GM19468 (cell line): ENCODE data around the gene SEC14L5.

ENCODE experiments used
- ATAC-seq: cut with Tn5 transposase; IDR thresholded peaks from one replicate; pipeline ENCODE4 v1.9.1; 2021; ENCODE audit warnings: mild to moderate bottlenecking, moderate library complexity, moderate number of reproducible peaks; ENCODE audit not compliant: unreplicated experiment; ENCODE audit errors: extremely low read depth

The SEC14L5 gene

DNA sequence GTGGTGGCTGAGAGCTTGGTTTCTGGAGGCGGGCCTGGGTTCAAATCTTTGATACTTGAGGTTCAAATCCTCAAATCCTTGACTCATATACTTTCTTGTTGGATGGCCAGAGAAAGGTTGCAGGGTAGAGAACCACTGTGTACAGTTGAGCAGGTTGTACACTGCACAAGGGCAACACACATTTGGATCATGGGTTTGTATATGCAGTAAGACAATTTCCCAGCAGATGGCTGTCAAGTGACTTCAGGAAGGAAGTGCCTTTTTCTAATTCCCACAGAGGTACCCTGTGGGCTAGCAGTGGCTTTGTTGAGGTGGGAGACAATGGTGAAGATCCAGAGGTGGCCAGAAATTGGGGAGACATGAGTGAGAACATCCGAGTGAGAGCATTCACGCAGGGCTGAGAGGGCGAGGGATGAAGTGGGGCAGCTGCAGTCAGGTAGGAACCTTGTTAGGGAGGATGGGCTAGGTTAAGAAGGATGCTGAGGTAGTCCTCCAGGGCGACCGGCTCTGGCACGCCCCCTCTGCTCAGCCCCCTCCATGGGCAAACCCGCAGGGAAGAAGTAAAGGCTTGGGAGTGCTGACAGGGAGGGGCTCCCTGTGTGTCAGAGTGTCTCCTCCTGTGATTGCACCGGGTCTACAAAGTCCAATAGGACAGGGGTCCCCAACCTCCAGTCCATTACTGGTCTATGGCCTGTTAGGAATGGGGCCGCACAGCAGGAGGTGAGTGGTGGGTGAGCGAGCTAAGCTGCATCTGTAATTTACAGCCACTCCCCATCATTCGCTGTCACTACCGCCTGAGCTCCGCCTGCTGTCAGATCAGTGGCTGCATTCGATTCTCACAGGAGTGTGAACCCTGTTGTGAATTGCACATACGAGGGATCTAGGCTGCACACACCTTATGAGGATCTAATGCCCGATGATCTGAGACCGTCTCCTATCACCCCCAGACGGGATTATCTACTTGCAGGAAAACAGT, 104.9 kb downstream of the SEC14L5 start:
- no peak for ATAC-seq

DNA sequence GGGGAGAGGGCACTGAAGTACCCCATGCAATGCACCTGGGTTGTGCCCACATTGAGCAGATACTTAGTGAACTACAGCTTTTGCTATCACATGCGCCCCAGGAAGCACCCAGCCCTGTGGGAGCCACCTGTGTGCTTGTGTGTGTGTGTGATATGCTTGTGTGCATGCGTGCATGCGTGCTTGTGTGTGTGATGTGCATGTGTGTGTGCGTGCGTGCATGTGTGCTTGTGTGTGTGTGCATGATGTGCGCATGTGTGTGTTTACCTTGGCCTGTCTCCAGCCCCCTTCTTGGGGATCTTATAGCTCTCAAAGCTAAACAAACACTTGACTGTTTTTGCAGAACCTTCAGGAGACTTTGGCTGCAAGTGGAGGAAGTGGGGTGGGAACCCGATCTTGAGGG, 106.8 kb downstream of the SEC14L5 start:
- no peak for ATAC-seq

DNA sequence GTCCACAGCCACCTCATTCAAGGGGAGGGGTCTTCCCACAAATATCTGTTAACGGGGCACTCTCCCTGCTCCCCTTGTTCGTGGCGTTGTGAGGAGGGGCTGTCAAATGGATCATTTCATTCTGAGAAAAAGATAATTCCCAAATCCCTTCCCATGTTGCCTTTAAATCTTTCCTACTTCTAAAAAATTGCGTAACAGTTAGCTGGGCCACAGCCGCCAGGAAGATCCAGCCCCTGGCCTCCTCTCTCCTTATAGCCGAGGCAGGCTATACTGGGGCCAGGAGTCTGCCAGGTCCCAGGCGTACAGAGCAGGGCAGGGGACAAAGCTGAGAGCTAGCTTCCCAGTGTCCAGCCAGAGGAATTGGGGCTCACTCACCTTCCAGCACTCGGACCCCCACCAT, 107.2 kb downstream of the SEC14L5 start:
- no peak for ATAC-seq

DNA sequence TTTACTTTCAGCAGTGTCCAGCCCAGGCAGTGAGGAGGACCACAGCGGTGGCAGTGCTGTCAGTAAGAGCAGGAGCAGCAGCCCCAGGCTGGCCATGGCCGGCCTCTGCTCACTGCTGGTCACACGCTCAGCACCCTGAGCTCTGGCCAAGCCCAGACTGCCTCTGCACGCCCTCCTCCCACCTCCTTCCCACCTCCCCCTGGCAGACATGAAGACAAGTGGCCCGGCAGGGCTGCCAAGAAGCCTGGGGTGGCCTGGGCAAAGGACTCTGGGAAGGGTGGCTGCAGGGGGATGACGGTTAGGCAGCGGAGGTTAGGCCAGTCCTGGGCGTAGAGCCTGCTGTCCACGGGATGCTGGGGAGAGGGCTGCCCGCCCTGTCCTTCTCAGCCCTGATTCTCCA, 107.7 kb downstream of the SEC14L5 start, which contains the start of gene C16orf89:
C16orf89 (minus strand) TSS at position 144 of the 400 bp plus-strand sequence; CDS start at position 96, 48 bp downstream.
- ATAC-seq, result no peak

DNA sequence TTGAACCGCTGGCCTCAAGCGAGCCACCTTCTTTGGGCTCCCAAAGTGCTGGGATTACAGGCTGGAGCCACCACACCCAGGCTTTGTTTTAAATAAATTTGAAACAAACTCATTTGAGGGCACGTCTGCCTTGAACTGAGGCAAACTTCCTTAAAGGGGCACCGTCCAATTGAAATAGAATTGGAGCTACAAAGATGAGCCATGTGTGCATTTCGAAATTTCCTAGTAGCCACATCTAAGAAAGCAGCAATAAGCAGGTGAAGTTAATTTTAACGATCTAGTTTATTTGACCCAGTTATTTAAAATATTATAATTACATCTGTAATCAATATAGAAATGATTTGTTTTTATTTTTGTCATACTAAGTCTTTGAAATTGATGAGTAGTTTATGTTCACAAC, 108.4 kb downstream of the SEC14L5 start:
- no peak for ATAC-seq
